Right hindlimb (tissue), 1 donor: ENCODE results near the gene SPON1.
"Not testable (repeated sequence)": the region's sequence is repeated elsewhere in the genome, so short reads cannot be mapped to it uniquely, and the experiment has no call there.

Experiments
- DNase-seq: peaks from one replicate; pipeline ENCODE4 v3.0.0-alpha.2; 2018

The SPON1 gene

DNA sequence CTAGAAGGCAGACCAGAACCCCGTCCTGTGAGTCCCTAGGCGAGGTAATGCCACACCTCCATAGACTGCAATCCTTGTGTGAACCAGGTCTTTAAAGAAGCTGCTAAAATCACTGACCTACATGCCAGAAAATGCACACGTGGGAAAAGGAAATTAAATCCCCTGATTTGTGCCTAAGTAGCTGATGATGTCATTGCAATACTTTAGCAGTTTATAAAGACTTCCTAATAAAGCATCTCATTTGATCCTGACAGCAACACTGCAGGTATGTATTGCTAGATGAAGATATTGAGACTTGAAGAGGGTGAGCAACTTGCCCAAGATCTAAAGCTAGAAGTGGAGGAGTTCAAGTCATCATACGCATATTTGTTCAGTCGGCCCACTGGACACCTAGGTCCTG, 289.2 kb downstream of the SPON1 start:
- DNase-seq, result no peak

DNA sequence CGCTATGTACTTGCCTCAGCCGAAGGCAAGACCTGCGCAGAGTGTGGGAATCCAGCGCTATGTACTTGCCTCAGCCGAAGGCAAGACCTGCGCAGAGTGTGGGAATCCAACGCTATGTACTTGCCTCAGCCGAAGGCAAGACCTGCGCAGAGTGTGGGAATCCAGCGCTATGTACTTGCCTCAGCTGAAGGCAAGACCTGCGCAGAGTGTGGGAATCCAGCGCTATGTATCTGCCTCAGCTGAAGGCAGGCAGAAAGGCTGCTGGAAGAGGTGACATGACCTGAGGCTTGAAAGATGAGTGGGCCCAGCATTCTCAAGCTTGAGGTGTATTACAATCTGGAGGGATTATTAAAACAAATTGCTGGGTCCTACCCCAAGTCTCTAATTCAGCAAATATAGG, 290.0 kb downstream of the SPON1 start:
- not testable (repeated sequence) for DNase-seq

DNA sequence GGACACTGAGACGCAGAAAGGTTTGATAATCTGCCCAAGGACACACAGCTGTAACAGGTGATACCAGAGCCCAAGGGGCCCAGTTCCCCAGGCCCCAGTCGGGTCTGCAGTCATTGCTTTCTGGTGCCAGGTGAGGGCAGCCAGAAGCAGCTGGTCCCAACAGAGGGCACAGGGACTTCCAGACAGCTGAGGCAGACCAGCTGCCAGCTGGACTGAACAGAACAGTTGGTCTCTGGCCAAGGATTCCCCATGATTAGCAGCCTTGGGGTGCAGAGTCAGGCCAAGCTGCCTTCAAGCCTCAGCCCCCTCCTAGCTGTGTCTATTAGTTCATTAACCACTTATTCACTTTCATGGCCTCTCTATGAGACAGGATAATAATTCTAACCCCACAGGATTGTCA, 290.9 kb downstream of the SPON1 start:
- DNase-seq, result peak; percentile 75

DNA sequence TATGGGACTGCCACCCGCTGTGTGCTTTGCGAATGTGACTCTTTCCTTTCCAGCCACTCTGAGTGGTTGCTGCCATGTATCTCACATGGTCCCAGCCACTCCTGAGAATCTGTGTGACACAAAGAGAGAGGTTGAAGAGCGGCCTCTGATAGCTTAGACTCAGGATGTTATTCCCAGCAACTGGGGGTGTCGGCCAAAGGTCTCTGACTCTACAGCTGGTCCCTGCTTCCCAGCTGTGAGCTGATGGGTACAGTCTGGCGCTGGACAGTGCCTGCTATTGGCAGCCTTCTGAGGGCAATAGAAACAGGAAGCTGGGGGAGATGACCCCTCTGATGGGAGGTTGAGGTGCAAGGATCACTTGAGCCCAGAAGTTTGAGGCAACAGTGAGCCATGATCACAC, 291.3 kb downstream of the SPON1 start:
- peak; percentile 53 for DNase-seq

DNA sequence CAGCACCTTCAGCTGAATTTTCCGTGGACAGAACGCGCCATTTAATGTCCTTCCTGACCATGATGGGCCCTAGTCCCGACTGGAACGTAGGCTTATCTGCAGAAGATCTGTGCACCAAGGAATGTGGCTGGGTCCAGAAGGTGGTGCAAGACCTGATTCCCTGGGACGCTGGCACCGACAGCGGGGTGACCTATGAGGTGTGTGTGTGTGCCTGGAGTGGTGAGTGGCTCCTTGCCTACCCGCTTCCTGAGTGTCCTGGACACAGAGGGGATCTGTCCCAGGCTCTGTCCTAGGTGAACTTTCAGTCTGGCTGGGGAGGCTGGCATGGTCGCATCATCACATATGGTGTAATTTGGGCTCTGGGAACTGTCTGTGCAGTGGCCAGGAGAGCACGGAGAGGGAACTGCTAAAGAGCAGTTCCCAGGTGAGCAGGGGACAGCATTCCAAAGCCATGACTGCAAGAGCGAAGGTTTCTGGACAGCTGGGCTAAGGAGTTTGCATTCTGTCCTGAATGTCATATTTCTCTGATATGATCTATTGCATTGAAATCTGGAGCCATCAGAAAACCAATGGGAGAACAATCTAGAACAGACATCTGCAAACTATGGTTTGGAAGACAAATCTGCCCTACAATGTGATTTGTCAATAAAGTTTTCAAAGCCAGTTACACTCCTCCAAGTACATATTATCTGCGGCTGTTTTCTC, 292.2 kb downstream of the SPON1 start:
- DNase-seq, result no peak

DNA sequence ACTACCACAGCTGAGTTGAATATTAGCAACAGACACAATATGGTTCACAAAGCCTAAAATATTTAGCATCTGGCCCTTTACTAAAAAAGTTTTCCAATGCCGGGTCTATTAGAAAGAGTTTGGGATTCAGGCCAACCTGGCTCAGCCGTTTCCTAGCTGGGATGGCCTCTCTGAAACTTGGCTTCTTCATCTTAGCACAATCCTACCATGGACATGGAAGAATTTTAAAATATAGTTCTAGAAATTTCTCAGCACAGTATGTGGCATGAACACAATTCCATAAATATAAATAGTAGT, 292.7 kb downstream of the SPON1 start:
- peak; percentile 73 for DNase-seq

DNA sequence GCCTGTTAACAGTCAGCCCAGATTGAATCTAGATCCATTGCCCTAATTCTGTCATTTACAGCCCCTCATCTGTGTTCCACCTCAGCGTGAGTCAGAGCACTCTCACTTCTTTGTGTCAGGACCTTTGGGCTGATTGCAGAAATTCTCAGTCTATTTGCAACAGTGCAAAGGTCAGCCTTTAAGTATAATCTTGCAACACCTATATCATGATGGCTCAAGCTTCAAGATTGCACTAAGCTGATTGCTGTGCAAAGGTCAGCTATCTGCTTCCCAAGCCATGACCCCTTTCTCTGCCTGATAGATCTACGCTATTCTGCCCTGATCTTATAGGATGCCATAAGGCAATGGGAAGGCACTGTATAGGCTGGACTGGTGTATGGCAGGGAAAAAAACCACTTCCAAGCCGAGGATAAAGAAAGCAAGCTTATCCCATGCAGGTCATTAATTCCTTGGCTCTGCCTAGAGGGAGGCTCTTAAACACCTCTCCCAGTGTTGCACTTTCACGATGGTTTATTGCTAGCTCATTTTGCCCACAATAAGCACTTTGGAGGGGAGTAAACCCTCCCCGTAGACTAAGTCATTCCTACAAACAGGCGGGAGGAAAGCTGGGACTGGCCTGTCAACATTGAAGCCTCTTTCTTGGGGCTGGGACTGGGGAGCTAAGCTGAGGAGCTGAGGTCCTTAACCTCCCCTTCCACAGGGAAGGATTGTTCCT, 295.9 kb downstream of the SPON1 start:
- DNase-seq, result no peak

DNA sequence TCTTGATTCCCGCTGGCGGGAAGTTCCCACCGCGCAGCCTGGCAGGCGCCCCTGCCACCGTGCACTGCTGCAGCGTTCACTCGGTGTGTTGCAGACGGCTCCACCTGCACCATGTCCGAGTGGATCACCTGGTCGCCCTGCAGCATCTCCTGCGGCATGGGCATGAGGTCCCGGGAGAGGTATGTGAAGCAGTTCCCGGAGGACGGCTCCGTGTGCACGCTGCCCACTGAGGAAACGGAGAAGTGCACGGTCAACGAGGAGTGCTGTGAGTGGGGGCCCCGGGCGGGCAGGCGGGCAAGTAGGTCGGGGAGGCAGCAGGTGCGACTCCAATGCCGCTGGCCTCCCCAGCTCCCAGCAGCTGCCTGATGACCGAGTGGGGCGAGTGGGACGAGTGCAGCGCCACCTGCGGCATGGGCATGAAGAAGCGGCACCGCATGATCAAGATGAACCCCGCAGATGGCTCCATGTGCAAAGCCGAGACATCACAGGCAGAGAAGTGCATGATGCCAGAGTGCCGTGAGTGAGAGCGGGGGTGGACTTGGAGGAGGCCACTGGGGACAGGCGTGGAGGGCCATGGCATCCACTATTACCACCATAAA, 296.8 kb downstream of the SPON1 start:
- no peak for DNase-seq

DNA sequence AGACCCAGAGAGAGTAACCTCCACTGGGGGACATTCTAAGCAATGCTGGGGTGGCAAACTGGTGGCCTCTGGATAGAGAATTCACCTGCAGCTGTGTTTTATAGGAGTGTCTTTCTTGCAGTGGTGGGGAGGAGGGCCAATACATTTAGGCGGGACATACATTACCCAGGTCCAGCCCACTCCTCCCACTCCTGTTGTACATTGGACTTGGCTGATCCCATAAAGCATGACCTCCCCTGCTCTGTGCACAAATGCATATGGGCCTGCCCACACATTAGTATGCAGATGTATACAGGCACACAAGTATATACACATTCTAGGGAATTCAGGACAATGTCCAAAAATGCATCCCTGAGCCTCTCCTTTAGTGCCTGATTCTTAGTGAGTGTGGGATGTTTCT, 297.4 kb downstream of the SPON1 start:
- no peak for DNase-seq

DNA sequence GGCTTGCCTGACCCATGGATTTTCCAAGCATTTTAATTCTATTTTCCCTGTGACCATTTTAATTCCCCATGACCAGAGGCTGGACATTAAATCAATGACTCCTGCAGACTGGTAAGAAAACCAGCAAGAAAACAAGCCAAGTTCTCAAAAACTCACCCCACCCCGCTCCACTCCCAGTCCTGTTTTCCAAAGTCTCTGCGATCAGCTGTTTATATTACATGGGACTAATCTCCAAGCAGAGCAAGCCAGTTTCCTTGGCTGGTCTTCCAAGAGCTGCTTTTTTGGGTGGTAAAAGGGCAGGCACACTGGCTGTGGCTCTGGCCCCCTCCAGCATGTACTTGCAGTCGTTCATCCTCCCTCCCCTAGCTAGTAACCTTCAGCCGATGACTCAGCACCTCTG, 298.5 kb downstream of the SPON1 start:
- DNase-seq, result peak; percentile 36

DNA sequence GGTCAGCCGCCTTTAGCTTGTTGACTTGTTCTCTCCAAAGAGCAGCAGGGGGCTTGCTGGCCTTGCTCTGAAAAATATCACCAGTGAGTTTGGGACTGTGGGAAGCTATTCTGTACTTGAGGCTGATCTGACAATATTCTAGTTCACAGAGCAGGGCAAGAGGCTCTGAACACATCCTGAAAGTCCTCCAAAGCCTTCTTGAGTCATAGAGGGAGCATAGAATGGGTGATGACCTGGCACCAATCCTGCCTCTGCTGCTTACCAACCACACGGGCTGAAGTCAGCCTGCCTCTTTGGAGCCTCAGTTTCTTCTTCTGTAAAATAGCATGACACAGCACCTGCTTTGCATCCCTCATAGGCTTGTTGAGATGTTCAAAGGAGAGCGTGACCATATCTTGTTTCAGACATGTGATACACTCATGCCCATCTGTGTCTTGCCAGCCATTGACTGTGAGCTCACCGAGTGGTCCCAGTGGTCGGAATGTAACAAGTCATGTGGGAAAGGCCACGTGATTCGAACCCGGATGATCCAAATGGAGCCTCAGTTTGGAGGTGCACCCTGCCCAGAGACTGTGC, 299.8 kb downstream of the SPON1 start:
- no peak for DNase-seq

DNA sequence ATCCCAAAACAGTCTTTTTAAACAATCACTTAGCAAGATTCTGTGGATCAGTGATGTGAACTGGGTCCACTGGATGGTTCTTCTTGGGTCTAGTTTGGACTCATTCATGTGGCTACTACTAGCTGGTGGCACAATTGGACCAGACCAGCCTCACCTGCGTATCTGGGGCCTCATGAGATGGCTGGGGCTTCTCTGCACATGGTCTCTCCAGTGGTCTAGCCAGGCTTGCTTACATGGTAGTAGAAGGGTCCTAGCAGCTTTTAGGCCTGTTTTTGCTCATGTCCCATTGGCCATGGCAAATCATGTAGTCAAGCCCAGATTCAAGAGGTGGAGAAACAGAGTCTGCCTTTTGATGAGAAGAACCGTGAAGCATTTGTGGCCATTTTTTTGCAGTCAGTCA, 302.4 kb downstream of the SPON1 start:
- DNase-seq, result no peak

DNA sequence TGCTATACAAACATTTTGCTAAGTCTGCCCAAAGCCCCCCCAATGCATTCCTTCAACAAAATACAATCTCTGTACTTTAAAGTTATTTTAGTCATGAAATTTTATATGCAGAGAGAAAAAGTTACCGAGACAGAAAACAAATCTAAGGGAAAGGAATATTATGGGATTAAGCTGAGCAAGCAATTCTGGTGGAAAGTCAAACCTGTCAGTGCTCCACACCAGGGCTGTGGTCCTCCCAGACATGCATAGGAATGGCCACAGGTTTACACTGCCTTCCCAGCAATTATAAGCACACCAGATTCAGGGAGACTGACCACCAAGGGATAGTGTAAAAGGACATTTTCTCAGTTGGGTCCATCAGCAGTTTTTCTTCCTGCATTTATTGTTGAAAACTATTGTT, 304.1 kb downstream of the SPON1 start:
- no peak for DNase-seq

DNA sequence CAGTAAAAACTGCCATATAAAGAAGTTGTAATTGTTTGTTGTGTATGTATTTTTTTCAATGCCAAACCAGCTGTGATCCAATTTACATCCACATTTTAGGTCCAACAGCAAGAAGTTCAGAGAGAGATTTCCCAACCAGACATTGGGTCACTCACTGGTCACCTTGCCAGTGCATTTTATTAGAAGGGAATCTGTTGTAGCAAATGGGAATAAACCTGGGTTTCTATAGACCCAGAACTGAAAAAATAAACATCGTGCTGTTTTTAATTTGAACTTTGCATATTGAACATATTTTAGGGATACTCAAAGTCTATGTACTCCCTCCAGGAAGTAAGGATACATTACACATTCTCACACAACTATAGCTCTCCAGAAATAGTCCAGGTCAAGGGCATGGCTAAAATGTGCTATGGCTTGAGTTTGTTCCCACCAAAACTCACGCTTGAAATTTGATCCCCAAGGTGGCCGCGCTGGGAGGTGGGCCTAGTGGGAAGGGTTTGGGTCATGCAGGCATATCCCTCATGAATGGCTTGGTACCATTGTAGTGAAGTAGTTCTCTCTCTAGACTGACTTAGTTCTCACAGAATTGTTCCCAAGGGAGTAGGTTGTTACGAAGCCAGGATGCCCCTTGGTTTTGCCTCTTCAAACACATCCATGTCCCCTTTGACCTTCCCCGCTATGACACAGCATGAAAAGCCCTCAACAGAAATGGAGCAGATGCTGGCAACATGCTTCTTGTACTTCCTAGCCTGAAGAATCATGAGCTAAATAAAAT, 305.5 kb downstream of the SPON1 start:
- no peak for DNase-seq

DNA sequence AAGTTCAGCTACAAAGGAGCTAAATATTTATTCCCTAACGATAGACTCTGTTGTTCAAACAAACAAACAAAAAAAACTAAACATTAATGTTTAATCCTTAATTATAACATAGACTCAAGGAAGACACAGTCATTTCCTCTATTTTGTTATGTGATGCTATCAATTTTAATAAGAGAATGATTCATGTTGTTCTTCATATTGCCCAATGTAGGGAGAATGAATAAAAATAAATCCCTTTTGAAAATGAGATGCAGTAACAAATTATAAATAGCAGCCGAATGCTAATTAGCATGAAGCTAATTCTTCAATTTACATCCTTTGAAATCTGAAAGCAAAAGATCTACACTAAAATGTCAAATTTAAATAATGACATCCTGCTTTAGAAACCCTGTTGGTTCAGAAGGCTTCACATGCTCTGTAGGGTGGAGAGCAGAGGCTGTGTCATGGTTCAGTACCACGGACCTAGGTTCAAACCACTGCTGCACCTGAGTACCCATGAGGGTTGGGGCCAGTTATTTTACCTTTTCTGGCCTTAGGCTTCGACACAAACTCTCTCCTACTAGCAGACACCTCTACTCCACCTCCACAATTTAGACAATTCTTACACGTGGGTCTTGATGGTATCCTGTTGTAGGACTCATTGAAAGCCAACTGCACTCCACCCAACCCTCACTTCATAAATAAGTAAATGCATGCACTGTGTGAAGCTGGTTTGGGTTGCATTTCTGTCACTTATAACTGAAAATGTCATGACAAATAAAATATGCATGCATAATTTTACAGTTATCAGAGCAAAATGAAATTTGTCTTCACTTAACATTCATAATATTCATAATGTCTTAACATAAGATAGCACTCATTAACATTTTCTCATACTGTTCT, 307.4 kb downstream of the SPON1 start:
- DNase-seq, result no peak

DNA sequence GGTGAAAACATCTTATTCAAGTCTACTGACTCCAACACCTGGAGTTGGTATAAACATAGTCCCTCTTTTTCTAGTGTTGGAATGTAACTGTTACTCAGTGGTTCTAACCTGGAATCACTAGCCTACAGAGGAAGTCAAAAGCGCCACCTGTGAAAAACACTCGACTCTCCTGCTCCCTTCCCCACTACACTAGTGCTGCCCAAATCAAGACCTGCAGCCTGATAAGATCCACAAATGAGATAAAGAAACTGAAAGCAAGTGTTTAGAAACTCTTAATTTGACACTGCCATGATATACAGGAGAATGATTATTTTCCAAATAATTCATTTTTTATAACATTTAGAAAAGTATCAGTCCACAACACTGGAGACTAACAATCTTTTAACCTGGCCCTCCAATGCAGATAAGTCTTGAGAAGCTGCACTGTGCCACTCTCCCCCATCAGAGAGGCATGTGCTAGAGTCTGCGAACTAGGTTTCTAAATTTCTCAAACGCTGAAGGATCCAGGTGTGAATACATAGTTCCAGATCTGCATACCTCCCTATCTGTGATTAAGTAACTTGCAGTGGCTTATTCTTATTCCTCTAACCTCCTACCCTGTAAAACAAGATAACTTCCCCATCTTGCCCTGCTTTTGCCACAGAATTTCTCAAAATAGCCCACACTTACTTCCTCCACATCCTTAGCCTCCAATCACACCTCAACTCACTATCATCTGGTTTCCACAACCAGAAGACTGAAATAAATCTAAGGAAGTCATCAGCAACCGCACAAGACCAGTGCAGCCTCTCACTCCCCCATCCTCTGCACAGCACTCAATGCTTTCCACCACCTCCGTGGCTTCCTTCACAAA, 308.4 kb downstream of the SPON1 start:
- no peak for DNase-seq

DNA sequence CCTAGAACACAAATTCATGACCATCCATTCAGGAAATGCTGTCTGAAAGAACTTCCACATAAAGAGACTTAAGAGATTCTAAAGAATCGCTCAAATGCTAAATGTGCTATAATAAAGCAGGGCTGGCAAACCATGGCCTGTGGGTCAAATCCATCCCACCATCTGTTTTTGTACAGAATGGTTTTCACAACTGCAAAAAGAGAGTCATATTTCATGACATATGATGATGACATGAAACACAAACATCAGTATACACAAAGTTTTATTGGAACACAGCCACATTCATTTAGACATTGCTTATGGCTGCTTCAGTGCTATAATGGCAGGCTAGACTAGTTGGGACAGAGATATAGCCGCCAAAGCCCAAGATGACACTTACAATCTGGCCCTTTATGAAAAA, 311.4 kb downstream of the SPON1 start:
- no peak for DNase-seq

DNA sequence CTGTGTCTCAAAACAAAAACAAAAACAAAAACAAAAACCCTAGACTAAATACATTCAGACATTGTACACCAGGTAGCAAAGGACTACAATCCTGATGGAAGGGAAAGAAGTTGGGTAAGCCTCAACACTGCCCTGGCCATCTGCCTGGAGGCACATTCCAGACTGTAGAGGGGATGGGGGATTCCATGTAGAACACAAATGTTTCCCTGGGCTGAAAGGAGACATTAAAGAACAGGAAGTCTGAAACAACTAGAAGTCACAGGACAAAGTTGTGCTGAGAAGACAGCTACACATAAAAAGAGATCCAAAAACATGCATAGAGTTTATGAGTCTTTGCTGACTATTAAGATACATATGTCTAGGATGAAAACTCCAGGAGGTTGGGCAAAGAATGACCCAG, 312.6 kb downstream of the SPON1 start:
- DNase-seq, result no peak

DNA sequence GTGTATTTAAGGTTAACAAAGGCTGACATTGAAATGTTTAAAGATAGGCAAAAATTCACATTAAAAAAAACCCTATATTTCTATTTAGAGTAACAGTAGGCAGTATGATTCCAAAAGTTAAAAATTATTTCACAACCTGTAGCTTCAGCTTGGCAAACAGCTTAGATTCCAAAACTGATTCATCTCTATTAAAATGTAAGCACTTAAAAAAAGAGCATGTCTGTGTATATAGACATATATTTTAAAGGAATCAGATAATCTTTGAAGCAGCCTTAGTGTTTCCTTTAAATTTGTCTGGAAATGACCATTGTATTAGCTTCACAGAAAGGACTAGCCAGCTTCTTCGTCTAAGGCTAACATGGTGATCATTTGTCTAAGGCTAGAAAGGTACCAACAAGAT, 316.3 kb downstream of the SPON1 start:
- DNase-seq, result not testable (repeated sequence)

DNA sequence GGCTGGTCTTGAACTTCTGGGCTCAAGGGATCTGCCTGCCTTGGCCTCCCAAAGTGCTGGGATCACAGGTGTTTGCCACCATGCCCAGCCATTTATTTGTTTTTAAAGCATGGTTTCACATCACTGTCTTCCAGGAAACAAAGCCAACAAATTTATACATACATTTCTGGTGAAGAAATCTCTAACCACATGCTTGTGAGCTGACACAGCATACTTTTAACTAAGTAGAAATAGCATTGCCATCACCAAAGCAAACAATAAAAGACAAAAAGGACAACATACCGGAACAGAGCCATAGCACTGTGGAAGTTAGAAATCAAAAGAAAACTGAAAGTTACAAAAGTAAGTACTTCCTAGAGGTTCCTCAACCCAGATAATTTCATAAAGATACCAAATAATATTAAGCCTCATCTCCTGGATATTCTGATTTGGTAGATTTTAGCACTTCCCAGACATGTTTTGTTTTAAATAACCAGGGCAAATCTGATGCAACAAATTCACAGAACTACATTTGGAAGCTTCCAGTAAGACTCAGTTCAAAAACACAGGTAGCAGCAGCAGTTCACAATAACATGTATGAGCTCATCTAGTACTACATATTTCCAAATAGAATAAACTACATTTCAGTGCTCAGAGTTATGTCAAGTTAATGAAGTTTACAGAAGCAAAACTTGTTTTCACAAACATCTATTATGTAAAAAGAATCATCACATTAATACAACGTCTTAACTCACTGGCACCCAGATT, 325.8 kb downstream of the SPON1 start:
- DNase-seq, result no peak

DNA sequence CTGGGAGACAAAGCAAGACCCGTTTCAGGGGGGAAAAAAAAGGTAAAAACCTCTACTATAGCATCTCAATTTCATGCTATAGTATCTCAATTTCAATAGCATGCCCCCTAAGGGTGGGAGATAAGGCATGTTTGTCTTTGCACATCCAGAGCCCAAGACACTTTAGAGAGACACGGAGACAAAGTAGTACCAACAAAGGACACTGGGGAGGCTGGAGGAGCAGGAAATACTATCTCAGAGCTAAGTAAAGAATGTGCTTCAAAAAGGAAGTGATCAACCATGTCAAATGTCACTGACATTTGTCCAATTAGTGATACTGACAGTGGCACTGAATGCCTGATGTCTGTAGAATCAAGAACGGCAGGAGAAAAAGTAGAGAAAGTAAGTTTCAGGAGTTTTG, 327.9 kb downstream of the SPON1 start:
- DNase-seq, result no peak
